H9 (cell line): ENCODE measurements around the gene SMIM10. TPM values are rescaled to one million over a fixed set of nuclear protein-coding genes. Genes with fewer than 3 reads are reported as not detected.

Experiments used
- DNase-seq: peaks from one replicate; pipeline ENCODE4 v3.0.0-alpha.2; 2017
- H2AFZ ChIP-seq: one replicate; pipeline ENCODE4 v1.6.1; 2013; ENCODE audit warnings: mild to moderate bottlenecking, low read length, control low read depth, moderate library complexity
- H2AK5ac ChIP-seq: 2 replicates; pipeline ENCODE4 v1.6.1; 2013; ENCODE audit warnings: low read length, control low read depth, mixed read lengths; ENCODE audit not compliant: insufficient read length
- H2BK120ac ChIP-seq: one replicate; pipeline ENCODE4 v1.6.1; 2013; ENCODE audit warnings: low read depth, mild to moderate bottlenecking, low read length, control low read depth, inconsistent platforms; ENCODE audit not compliant: poor library complexity, severe bottlenecking
- H2BK12ac ChIP-seq: 2 replicates; pipeline ENCODE4 v1.6.1; 2013; ENCODE audit warnings: low read length, control low read depth, mixed read lengths, low read depth; ENCODE audit not compliant: insufficient read length
- H2BK15ac ChIP-seq: 2 replicates; pipeline ENCODE4 v1.6.1; 2013; ENCODE audit warnings: low read depth, low read length, control low read depth
- H2BK20ac ChIP-seq: one replicate; pipeline ENCODE4 v1.6.1; 2013; ENCODE audit warnings: low read depth, mild to moderate bottlenecking, low read length, control low read depth, inconsistent platforms; ENCODE audit not compliant: poor library complexity, severe bottlenecking
- H2BK5ac ChIP-seq: 2 replicates; pipeline ENCODE4 v1.6.1; 2013; ENCODE audit warnings: low read length, control low read depth, mixed read lengths; ENCODE audit not compliant: insufficient read length
- H3K14ac ChIP-seq: 2 replicates; pipeline ENCODE4 v1.6.1; 2013; ENCODE audit warnings: low read length, control low read depth; ENCODE audit not compliant: insufficient read depth
- H3K18ac ChIP-seq: 2 replicates; pipeline ENCODE4 v1.6.1; 2013; ENCODE audit warnings: low read depth, mild to moderate bottlenecking, mixed read lengths, low read length, control low read depth; ENCODE audit not compliant: insufficient read length
- H3K23ac ChIP-seq: 2 replicates; pipeline ENCODE4 v1.6.1; 2013; ENCODE audit warnings: low read length, control low read depth, mixed read lengths, low read depth; ENCODE audit not compliant: insufficient read length
- H3K23me2 ChIP-seq: 2 replicates; pipeline ENCODE4 v1.6.1; 2013; ENCODE audit warnings: low read depth, mild to moderate bottlenecking, mixed read lengths, low read length, control low read depth; ENCODE audit not compliant: insufficient read length, poor library complexity, severe bottlenecking
- H3K27ac ChIP-seq: 2 replicates; pipeline ENCODE4 v1.5.1; 2013; ENCODE audit warnings: low read length, control low read depth, mixed read lengths, low read depth; ENCODE audit not compliant: insufficient read length
- H3K27me3 ChIP-seq: 2 replicates; pipeline ENCODE4 v1.6.1; 2013; ENCODE audit warnings: low read length, control low read depth, inconsistent platforms; ENCODE audit not compliant: insufficient read depth
- H3K4ac ChIP-seq: 2 replicates; pipeline ENCODE4 v1.6.1; 2013; ENCODE audit warnings: low read depth, mild to moderate bottlenecking, control low read depth, inconsistent platforms, low read length, moderate library complexity
- H3K4me1 ChIP-seq: 2 replicates; pipeline ENCODE4 v1.6.1; 2013; ENCODE audit warnings: low read length, control low read depth, inconsistent platforms; ENCODE audit not compliant: insufficient read depth
- H3K4me2 ChIP-seq: 2 replicates; pipeline ENCODE4 v1.6.1; 2013; ENCODE audit warnings: low read length, control low read depth, mixed read lengths; ENCODE audit not compliant: insufficient read length, insufficient read depth
- H3K56ac ChIP-seq: 2 replicates; pipeline ENCODE4 v1.6.1; 2013; ENCODE audit warnings: low read depth, mild to moderate bottlenecking, mixed read lengths, low read length, control low read depth; ENCODE audit not compliant: insufficient read length
- H3K79me1 ChIP-seq: 2 replicates; pipeline ENCODE4 v1.6.1; 2013; ENCODE audit warnings: low read depth, mild to moderate bottlenecking, moderate library complexity, low read length, control low read depth, inconsistent platforms; ENCODE audit not compliant: insufficient read depth, poor library complexity, severe bottlenecking
- H3K79me2 ChIP-seq: 2 replicates; pipeline ENCODE4 v1.6.1; 2013; ENCODE audit warnings: low read length, control low read depth, inconsistent platforms; ENCODE audit not compliant: insufficient read depth
- H3K9ac ChIP-seq: 2 replicates; pipeline ENCODE4 v1.6.1; 2013; ENCODE audit warnings: low read length, control low read depth, mixed read lengths; ENCODE audit not compliant: insufficient read length; ENCODE audit errors: extremely low read depth
- H3K9me3 ChIP-seq: one replicate; pipeline ENCODE4 v1.6.1; 2013; ENCODE audit warnings: low read depth, low read length, inconsistent platforms; ENCODE audit not compliant: control insufficient read depth
- H3T11ph ChIP-seq: one replicate; pipeline ENCODE4 v1.6.1; 2013; ENCODE audit warnings: mild to moderate bottlenecking, low read length, control low read depth, inconsistent platforms
- H4K20me1 ChIP-seq: one replicate; pipeline ENCODE4 v1.6.1; 2013; ENCODE audit not compliant: control insufficient read depth, insufficient read length, insufficient read depth
- H4K5ac ChIP-seq: 2 replicates; pipeline ENCODE4 v1.6.1; 2013; ENCODE audit warnings: low read depth, mild to moderate bottlenecking, mixed read lengths, low read length, control low read depth; ENCODE audit not compliant: insufficient read length
- H4K8ac ChIP-seq: replicated peaks from 2 replicates; pipeline ENCODE4 v1.6.1; 2013; ENCODE audit warnings: low read length, control low read depth, mixed read lengths, low read depth; ENCODE audit not compliant: insufficient read length
- H4K91ac ChIP-seq: 2 replicates; pipeline ENCODE4 v1.6.1; 2013; ENCODE audit warnings: low read depth, mild to moderate bottlenecking, moderate library complexity, mixed read lengths, low read length, control low read depth; ENCODE audit not compliant: insufficient read length
- H3K27ac Mint-ChIP-seq, 3 experiments: 2 replicates in 2 of 3; 3 replicates in 1 of 3; pipeline ENCODE4 v1.8.0; 2020 to 2021; ENCODE audit warnings: mixed read lengths in 3 of 3, mild to moderate bottlenecking in 1 of 3, moderate library complexity in 1 of 3
- H3K27me3 Mint-ChIP-seq: 2 replicates; pipeline ENCODE4 v1.8.0; 2021; ENCODE audit warnings: low read depth, mild to moderate bottlenecking, moderate library complexity, mixed read lengths
- H3K36me3 Mint-ChIP-seq, 3 experiments: 2 replicates in 2 of 3; 3 replicates in 1 of 3; pipeline ENCODE4 v1.8.0; 2020 to 2021; ENCODE audit warnings: low read depth in 3 of 3, mixed read lengths in 3 of 3; ENCODE audit not compliant: insufficient read depth in 1 of 3
- H3K4me1 Mint-ChIP-seq, 2 experiments: 2 replicates each; pipeline ENCODE4 v1.8.0; 2020; ENCODE audit warnings: mixed read lengths in 2 of 2
- H3K4me3 Mint-ChIP-seq, 2 experiments: 2 replicates in 1 of 2; 3 replicates in 1 of 2; pipeline ENCODE4 v1.8.0; 2020 to 2021; ENCODE audit warnings: mild to moderate bottlenecking in 2 of 2, mixed read lengths in 2 of 2, moderate library complexity in 1 of 2
- H3K9me3 Mint-ChIP-seq, 2 experiments: 2 replicates in 1 of 2; 3 replicates in 1 of 2; pipeline ENCODE4 v1.8.0; 2020; ENCODE audit warnings: mild to moderate bottlenecking in 2 of 2, mixed read lengths in 2 of 2, moderate library complexity in 1 of 2
- CTCF ChIP-seq: fragments of 200-600 bp; sonication (generic); conservative IDR thresholded peaks from 3 replicates; pipeline ENCODE4 v1.8.0; 2021; ENCODE audit warnings: antibody characterized with exemption, mild to moderate bottlenecking
- WGBS: extraction: QIAGEN DNeasy Blood & Tissue Kit; methylation state at CpG from one replicate; pipeline ENCODE4 v1.1.7; 2013; ENCODE audit warnings: missing lambda C conversion rate, low lambda C conversion rate, mixed read lengths; ENCODE audit not compliant: insufficient read length; ENCODE audit errors: extremely low coverage; 5-methylcytosine and 5-hydroxymethylcytosine counted together
- total RNA-seq: library from RNA; stranded (reverse); gene quantifications from 2 replicates; pipeline ENCODE4 v1.2.1, GENCODE V29; 2021

The SMIM10 gene
- total RNA-seq, 1 experiment from 2014 or later, result 1.2 TPM

DNA sequence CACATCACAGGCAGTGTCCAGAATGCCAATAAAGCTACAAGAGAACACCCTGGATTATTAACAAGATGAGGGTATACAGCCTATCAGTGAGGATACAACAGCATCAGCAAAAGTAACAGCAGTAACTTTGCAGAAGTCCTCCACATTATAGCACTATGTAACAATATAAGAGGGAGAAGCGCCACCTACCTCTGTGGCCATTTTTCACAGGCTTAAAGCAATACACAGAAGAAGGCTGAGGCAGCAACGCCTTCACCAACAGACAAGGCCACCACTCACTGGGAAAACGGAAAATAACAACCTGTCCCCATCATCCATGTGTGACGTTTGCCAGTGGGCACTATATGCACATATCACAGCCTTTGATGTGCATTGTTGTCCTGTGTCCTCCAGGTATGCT, 19.0 kb downstream of the SMIM10 start:
- no peaks in the 10 kb centered on the region for H3K27me3 Mint-ChIP-seq
- no peak for DNase-seq
- no peak overlapping the region for H2BK120ac ChIP-seq

More for the DNA sequence above, 19.0 kb downstream of the SMIM10 start:
- H3T11ph ChIP-seq, result no peak overlapping the region
- H3K9me3 Mint-ChIP-seq, result peaks cover 0 to 66% of the 10 kb centered on the region in 2 experiments; a peak in 2 of 5 replicates
- H4K20me1 ChIP-seq, result no peaks in the 10 kb centered on the region
- H3K4me3 Mint-ChIP-seq, result no peak overlapping the region
- H3K4ac ChIP-seq, result no peak overlapping the region
- H3K36me3 Mint-ChIP-seq, result no peaks in the 10 kb centered on the region
- no peak overlapping the region for H2AK5ac ChIP-seq
- H2BK20ac ChIP-seq, result no peak overlapping the region
- no peaks in the 10 kb centered on the region for H3K79me1 ChIP-seq
- no peak overlapping the region for H3K56ac ChIP-seq
- no peak overlapping the region; a peak in 1 of 7 replicates for H3K27ac Mint-ChIP-seq
- H3K79me2 ChIP-seq, result no peaks in the 10 kb centered on the region
- H2BK5ac ChIP-seq, result no peak overlapping the region
- H2BK15ac ChIP-seq, result no peak overlapping the region
- H3K23me2 ChIP-seq, result no peaks in the 10 kb centered on the region
- peaks cover 32% of the 10 kb centered on the region for H3K9me3 ChIP-seq
- TF ChIP-seq CTCF, result no peak
- H3K18ac ChIP-seq, result no peak overlapping the region
- no peak overlapping the region for H3K4me2 ChIP-seq
- no peak overlapping the region for H4K8ac ChIP-seq
- no peak overlapping the region for H4K91ac ChIP-seq
- no CpG with 5 or more reads among the region's 4 CpGs for WGBS
- peaks cover 10% of the 10 kb centered on the region; the same call in 1 of the 2 replicates for H3K4me1 ChIP-seq
- no peak overlapping the region for H2AFZ ChIP-seq
- no peaks in the 10 kb centered on the region for H3K27me3 ChIP-seq
- H3K27ac ChIP-seq, result no peak overlapping the region
- no peak overlapping the region for H3K23ac ChIP-seq
- H3K14ac ChIP-seq, result no peak overlapping the region
- H3K9ac ChIP-seq, result no peak overlapping the region
- H4K5ac ChIP-seq, result no peak overlapping the region
- H3K4me1 Mint-ChIP-seq, result peaks cover 19 to 23% of the 10 kb centered on the region in 2 experiments
- no peak overlapping the region for H2BK12ac ChIP-seq
